Activated T-cell treated with anti-CD3 and anti-CD28 coated beads, Interleukin-2, amount 50 U/mL, for 24 hours (primary cell): ENCODE results near the gene SAMSN1.
"Not testable (repeated sequence)": the region's sequence is repeated elsewhere in the genome, so short reads cannot be mapped to it uniquely, and the experiment has no call there.

Experiments
- DNase-seq: peaks from one replicate; pipeline ENCODE4 v3.0.0-alpha.2; 2020
- H3K27ac Mint-ChIP-seq: 2 replicates; pipeline ENCODE4 v1.8.0; 2020; ENCODE audit warnings: mild to moderate bottlenecking, mixed read lengths
- H3K27me3 Mint-ChIP-seq: 2 replicates; pipeline ENCODE4 v1.8.0; 2020; ENCODE audit warnings: mixed read lengths
- H3K36me3 Mint-ChIP-seq: 2 replicates; pipeline ENCODE4 v1.8.0; 2020; ENCODE audit warnings: low read depth, mixed read lengths
- H3K4me1 Mint-ChIP-seq: 2 replicates; pipeline ENCODE4 v1.8.0; 2020; ENCODE audit warnings: low read depth, mixed read lengths
- H3K4me3 Mint-ChIP-seq: 2 replicates; pipeline ENCODE4 v1.8.0; 2020; ENCODE audit warnings: mild to moderate bottlenecking, moderate library complexity, mixed read lengths
- H3K9me3 Mint-ChIP-seq: 2 replicates; pipeline ENCODE4 v1.8.0; 2020; ENCODE audit warnings: mixed read lengths

Gene SAMSN1

DNA sequence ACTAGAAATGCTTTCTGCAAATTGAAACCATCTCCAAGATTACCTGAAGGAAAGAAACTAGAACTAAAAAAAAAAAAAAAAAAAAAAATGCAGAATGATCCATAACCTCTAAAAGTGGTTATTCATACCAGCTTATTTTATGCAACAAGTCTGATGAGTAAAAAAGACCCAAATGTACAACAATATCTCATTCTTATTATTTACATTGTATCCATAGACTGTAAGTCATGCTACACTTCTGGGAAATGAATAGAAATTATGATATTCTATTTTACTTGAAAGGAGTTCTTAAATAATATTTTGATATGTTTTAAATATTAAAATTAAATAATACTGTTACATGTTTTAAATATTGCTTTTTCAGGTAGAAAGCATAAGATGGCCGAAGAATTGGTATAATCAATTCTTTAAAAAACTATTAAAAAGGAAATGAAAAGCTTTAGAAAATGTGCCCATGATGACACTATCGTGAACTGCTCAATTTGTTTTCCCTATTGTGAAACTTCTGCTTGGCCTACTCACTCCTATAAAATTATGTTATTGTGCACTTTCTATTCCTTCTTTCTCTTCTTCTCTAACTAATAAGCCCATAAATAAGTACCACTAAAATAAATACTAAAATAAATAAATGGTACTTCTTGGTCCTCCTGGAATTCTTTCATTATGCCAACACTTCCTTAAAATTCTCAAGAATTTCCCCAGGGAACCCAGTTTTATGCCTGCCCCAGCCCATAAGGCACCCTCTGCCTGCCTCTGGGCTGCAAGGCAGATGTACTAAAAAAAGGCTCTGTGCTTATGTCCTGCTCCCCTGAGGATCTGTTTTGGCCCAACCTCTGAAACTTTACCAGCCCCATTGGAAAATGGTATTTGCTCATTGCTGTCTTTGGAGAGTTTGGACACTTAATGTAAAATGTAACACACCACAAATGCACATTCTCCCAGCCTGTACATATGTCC is 18.1 kb downstream of the SAMSN1 start:
- peak overlapping the region; percentile 76 for H3K4me3 Mint-ChIP-seq
- H3K36me3 Mint-ChIP-seq = peaks cover 49% of the 10 kb centered on the region
- no peak for DNase-seq
- no peaks in the 10 kb centered on the region for H3K9me3 Mint-ChIP-seq
- peaks cover 76% of the 10 kb centered on the region for H3K4me1 Mint-ChIP-seq
- peak overlapping the region; percentile 99 for H3K27ac Mint-ChIP-seq
- H3K27me3 Mint-ChIP-seq = no peaks in the 10 kb centered on the region

DNA sequence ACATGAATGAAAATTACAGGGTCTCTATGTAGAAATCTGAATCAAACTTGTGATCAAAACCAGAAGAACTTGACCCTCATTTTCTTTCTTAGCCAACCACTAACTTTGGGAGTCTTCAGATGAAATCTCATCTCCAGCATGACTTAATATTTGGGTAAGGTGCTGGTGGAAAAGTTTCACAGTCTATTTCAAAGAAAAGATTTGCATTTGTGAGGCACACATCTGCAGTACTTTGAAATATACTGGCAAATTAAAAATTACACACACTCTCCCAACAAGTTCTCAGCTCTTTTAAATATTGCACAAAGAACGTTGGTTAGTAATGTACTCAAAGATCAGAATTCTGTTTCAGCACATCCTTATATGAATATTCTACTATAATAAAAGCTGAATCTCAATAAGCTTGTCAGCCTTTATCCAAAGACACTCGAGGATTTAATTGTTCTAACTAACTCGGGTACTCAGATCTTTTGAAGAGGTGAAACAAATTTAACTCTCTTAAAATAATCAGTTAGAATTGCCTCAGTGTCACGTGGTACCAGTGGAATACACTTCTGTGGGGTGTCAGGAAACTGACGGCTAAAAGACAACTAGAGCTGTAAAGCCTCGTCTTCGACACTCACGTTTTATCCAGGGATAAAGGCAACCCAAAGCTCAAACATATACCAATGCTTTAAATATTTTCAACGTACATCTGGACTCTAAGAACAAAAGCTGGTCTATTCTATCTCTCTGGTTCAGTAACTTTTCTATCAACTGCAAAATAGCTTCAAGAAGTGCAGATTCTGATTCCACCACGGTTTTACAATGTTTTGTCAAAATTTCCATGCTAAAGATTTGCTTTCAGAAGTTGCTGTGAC is 19.0 kb downstream of the SAMSN1 start:
- H3K4me3 Mint-ChIP-seq = peak overlapping the region; percentile 76
- peaks cover 50% of the 10 kb centered on the region for H3K36me3 Mint-ChIP-seq
- no peaks in the 10 kb centered on the region for H3K9me3 Mint-ChIP-seq
- H3K27me3 Mint-ChIP-seq = no peaks in the 10 kb centered on the region
- H3K27ac Mint-ChIP-seq = peak overlapping the region; percentile 99
- H3K4me1 Mint-ChIP-seq = peaks cover 79% of the 10 kb centered on the region
- no peak for DNase-seq

DNA sequence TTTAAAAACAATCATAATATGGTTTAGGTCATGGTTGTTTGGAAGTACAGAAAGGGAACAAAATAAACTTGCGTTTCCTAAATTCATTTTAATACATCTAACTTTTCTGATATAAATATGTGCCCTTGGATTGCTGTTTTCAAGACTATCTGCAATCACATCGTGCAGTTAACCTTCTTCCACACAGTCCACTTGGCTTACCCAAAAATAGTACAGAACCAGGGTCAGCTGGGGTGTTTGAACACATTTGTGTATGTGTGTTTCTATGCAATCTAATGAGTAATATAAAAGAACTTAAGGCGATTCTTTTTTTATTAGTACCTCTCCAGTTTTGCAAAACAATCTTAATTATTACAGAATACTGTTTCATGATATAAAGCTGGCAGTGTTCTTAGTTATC is 19.9 kb downstream of the SAMSN1 start:
- DNase-seq = no peak
- H3K27me3 Mint-ChIP-seq = no peaks in the 10 kb centered on the region
- peaks cover 50% of the 10 kb centered on the region for H3K36me3 Mint-ChIP-seq
- H3K4me3 Mint-ChIP-seq = peak overlapping the region; percentile 76
- H3K4me1 Mint-ChIP-seq = peaks cover 78% of the 10 kb centered on the region
- peak overlapping the region; percentile 99 for H3K27ac Mint-ChIP-seq
- H3K9me3 Mint-ChIP-seq = no peaks in the 10 kb centered on the region

DNA sequence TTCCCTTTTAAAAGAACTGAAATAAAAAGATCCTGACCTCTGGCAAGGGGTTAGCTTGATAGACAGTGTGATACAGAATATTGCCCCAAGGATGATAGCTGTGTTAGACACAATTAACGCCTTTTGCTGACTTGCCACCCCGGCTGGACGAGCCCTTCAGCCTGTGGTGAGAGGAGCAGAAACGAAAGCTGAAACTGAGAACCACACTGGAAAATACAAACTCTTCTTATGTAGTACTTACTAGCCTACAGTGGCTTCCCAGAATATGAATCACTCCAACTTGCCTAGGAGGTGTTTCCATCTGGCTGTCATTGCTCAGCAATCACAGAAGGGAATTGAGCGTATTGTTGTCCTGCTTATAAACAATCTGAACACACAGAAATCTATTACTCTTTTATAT is 22.9 kb downstream of the SAMSN1 start:
- peak; percentile 64 for DNase-seq
- H3K27ac Mint-ChIP-seq = peak overlapping the region; percentile 94
- peak overlapping the region; percentile 58 for H3K4me3 Mint-ChIP-seq

DNA sequence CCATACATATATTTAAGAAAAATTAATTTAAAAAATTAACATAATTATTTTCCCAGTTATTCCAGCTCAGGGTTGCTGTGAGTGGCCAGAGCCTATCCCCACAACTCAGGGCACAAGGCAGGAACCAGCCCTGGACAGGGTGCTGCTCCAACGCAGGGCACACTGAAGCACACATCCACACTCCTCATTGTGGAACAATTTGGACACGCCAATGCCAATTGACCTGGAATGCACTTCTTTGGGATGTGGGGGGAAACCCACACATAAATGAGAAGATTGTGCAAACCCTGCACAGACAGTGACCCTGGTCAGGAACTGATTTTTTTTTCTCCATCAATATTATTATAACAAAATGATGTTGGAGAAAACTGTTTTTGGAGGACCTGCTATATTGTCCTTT is 23.4 kb downstream of the SAMSN1 start:
- peaks cover 73% of the 10 kb centered on the region for H3K4me1 Mint-ChIP-seq
- no peaks in the 10 kb centered on the region for H3K27me3 Mint-ChIP-seq
- H3K4me3 Mint-ChIP-seq = peak overlapping the region; percentile 58
- DNase-seq = no peak
- H3K9me3 Mint-ChIP-seq = no peaks in the 10 kb centered on the region
- peak overlapping the region; percentile 94 for H3K27ac Mint-ChIP-seq
- H3K36me3 Mint-ChIP-seq = peaks cover 61% of the 10 kb centered on the region

More for the DNA sequence above, 22.9 kb downstream of the SAMSN1 start:
- H3K4me1 Mint-ChIP-seq = peaks cover 72% of the 10 kb centered on the region
- H3K36me3 Mint-ChIP-seq = peaks cover 58% of the 10 kb centered on the region
- H3K27me3 Mint-ChIP-seq = no peaks in the 10 kb centered on the region
- no peaks in the 10 kb centered on the region for H3K9me3 Mint-ChIP-seq

GRCh38 chr21:14520535-14520934 is 25.6 kb downstream of the SAMSN1 start:
- peak overlapping the region; percentile 74 for H3K27ac Mint-ChIP-seq
- H3K27me3 Mint-ChIP-seq = no peaks in the 10 kb centered on the region
- H3K4me3 Mint-ChIP-seq = peak overlapping the region; percentile 33
- no peaks in the 10 kb centered on the region for H3K9me3 Mint-ChIP-seq
- no peak for DNase-seq
- peaks cover 69% of the 10 kb centered on the region for H3K4me1 Mint-ChIP-seq
- H3K36me3 Mint-ChIP-seq = peaks cover 75% of the 10 kb centered on the region

DNA sequence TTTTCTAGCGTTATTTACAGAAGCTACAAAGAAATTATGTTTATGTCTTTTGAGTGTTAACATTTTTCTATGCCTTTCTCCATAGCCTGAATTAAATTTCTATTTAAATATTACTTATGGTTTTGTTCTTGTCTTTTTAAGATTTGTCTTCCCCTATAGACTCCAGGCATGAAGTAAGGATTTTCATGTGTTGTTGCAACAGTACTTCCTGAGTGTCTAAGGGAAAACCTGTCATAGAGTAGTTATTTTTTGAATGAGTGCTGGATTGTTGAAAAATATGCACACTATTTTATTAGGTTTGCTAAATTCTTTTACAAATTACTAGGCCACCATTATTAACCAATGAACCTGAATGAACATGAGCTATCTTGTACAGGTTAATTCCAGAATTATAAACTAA is 27.1 kb downstream of the SAMSN1 start:
- Mint-ChIP-seq H3K27me3 (no peaks in the 10 kb centered on the region), H3K4me3 (no peak overlapping the region), H3K36me3 (peaks cover 84% of the 10 kb centered on the region), H3K9me3 (no peaks in the 10 kb centered on the region), H3K27ac (no peak overlapping the region), H3K4me1 (peaks cover 65% of the 10 kb centered on the region)
- DNase-seq = no peak

GRCh38 chr21:14513804-14514203 is 32.3 kb downstream of the SAMSN1 start:
- H3K27me3 Mint-ChIP-seq = no peaks in the 10 kb centered on the region
- no peak overlapping the region for H3K4me3 Mint-ChIP-seq
- no peak for DNase-seq
- H3K9me3 Mint-ChIP-seq = no peaks in the 10 kb centered on the region
- peaks cover 96% of the 10 kb centered on the region for H3K36me3 Mint-ChIP-seq
- H3K27ac Mint-ChIP-seq = peak overlapping the region; percentile 39
- H3K4me1 Mint-ChIP-seq = peaks cover 40% of the 10 kb centered on the region

- H3K4me3 Mint-ChIP-seq = not testable (repeated sequence)
- H3K4me1 Mint-ChIP-seq = peaks cover 54% of the 10 kb centered on the region
- H3K27ac Mint-ChIP-seq = peak overlapping the region; percentile 64
Observed at GRCh38 chr21:14506859-14507457, 39.2 kb downstream of the SAMSN1 start.

DNA sequence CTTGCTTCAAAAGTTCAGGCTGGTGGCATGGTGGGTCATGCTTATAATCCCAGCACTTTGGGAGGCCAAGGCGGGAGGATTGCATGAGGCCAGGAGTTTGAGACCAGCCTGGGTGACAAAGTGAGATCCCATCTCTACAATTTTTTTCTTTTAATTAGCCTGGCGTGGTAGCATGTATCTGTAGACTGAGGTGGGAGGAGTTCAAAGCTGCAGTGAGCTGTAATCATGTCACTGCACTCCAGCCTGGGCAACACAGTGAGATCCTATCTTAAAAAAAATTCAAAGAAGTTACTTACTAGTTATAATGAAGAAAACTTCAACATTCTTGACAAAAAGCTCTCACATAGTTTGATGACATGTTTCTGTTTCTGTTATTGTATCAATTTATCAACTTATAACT is 45.2 kb downstream of the SAMSN1 start:
- Mint-ChIP-seq H3K9me3 (peaks cover under 1% of the 10 kb centered on the region), H3K27ac (peak overlapping the region; percentile 63), H3K36me3 (peaks cover 98% of the 10 kb centered on the region), H3K4me3 (no peak overlapping the region), H3K27me3 (no peaks in the 10 kb centered on the region), H3K4me1 (peaks cover 30% of the 10 kb centered on the region)
- no peak for DNase-seq

More at GRCh38 chr21:14506859-14507457, 39.2 kb downstream of the SAMSN1 start:
- DNase-seq, H3K27me3 Mint-ChIP-seq: not testable (repeated sequence)
- Mint-ChIP-seq H3K9me3 (peaks cover 10% of the 10 kb centered on the region), H3K36me3 (peaks cover 97% of the 10 kb centered on the region)

DNA sequence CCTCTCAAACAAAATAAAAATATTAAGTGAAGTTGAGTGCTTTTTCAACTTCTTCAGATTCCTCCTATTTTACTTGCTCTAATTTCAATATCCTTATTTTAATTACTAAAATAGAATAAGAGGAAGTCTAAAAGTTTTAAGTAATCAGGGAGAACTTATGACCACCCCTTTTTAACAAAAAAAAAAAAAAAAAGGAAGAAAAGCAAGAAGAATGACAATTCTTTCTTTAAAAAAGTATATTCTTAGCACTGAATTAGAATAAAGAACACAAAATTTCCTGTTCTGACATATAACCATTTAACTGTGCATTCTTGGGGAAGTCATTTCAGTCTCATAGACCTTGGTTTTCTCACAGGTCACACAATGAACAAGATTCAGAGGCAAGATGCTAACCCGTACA is 46.8 kb downstream of the SAMSN1 start:
- no peak overlapping the region for H3K4me3 Mint-ChIP-seq
- peaks cover 98% of the 10 kb centered on the region for H3K36me3 Mint-ChIP-seq
- H3K4me1 Mint-ChIP-seq = peaks cover 18% of the 10 kb centered on the region
- no peak overlapping the region for H3K27ac Mint-ChIP-seq
- H3K9me3 Mint-ChIP-seq = peaks cover 5% of the 10 kb centered on the region
- H3K27me3 Mint-ChIP-seq = no peaks in the 10 kb centered on the region
- DNase-seq = no peak

DNA sequence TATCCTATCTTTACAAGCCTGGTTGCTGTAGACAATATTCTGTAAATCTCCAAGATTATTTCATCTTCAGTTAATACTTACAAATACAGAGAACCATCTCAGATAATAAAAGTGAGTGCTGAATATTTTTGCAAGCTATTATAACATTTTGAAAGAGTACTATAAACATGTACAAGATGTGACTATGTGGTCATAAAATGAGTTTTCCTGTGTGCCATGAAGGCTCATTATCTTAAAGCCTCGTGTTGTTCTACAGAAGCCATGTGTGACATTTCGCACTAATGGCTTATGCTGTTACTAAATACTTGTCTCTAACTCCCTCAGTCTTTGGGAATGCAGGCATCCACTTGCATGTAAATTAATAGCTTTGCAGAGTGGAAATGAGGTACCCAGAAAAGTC is 48.3 kb downstream of the SAMSN1 start:
- Mint-ChIP-seq H3K9me3 (peaks cover 7% of the 10 kb centered on the region), H3K27me3 (no peaks in the 10 kb centered on the region)

GRCh38 chr21:14495075-14495474 is 51.0 kb downstream of the SAMSN1 start:
- Mint-ChIP-seq H3K4me3 (no peak overlapping the region), H3K36me3 (peaks cover 96% of the 10 kb centered on the region), H3K27me3 (no peaks in the 10 kb centered on the region), H3K4me1 (peaks cover 28% of the 10 kb centered on the region), H3K9me3 (peaks cover 7% of the 10 kb centered on the region), H3K27ac (no peak overlapping the region)
- DNase-seq = no peak

More for the DNA sequence above, 48.3 kb downstream of the SAMSN1 start:
- no peak for DNase-seq
- peaks cover 98% of the 10 kb centered on the region for H3K36me3 Mint-ChIP-seq
- no peak overlapping the region for H3K4me3 Mint-ChIP-seq
- H3K27ac Mint-ChIP-seq = no peak overlapping the region
- H3K4me1 Mint-ChIP-seq = peaks cover 17% of the 10 kb centered on the region

- not testable (repeated sequence) for H3K27me3 Mint-ChIP-seq, H3K9me3 Mint-ChIP-seq, DNase-seq, H3K4me3 Mint-ChIP-seq
- H3K36me3 Mint-ChIP-seq = peaks cover 89% of the 10 kb centered on the region
- H3K4me1 Mint-ChIP-seq = peaks cover 30% of the 10 kb centered on the region
- H3K27ac Mint-ChIP-seq = peak overlapping the region; percentile 26
Observed at GRCh38 chr21:14494181-14494580, 51.9 kb downstream of the SAMSN1 start.
